H1 (cell line): Measurements from ENCODE around the gene LRG1. TPM values are rescaled to one million over a fixed set of nuclear protein-coding genes. Genes with fewer than 3 reads are reported as not detected.

Experiments
- CTCF ChIA-PET: fragments of 300-600 bp; sonication (Branson Sonifier 250); formaldehyde crosslinking; loops from one replicate; lab custom pipeline; 2021; ENCODE audit not compliant: partially characterized antibody; lab: Charles Lee
- POLR2A ChIA-PET: fragments of 300-600 bp; sonication (Branson Sonifier 250); formaldehyde crosslinking; loops from one replicate; lab custom pipeline; 2021; ENCODE audit warnings: inconsistent platforms; ENCODE audit not compliant: partially characterized antibody; lab: Charles Lee
- DNase-seq, 2 experiments: peaks; one replicate each; pipeline versions ENCODE4 v3.0.0 to v3.0.0-alpha.2; 2010 to 2022; ENCODE audit warnings: low spot score in 2 of 2, low read depth in 1 of 2, mixed read lengths in 1 of 2
- FAIRE-seq: peaks from 2 replicates; lab custom pipeline; 2011; peaks lifted over from hg19 to GRCh38; lab: Jason Lieb, UNC
- H2AFZ ChIP-seq: 2 replicates; pipeline ENCODE4 v1.8.1; 2012; ENCODE audit warnings: low read length, inconsistent platforms
- H2AK5ac ChIP-seq: 2 replicates; pipeline ENCODE4 v1.6.1; 2013; ENCODE audit warnings: low read depth, low read length
- H2BK120ac ChIP-seq: replicated peaks from 2 replicates; pipeline ENCODE3; 2013; ENCODE audit warnings: low read depth, low read length, inconsistent platforms
- H2BK12ac ChIP-seq: 2 replicates; pipeline ENCODE4 v1.6.1; 2013; ENCODE audit warnings: low read depth, low read length
- H2BK15ac ChIP-seq: 2 replicates; pipeline ENCODE4 v1.6.1; 2013; ENCODE audit warnings: low read length
- H2BK20ac ChIP-seq: 2 replicates; pipeline ENCODE4 v1.6.1; 2013; ENCODE audit warnings: low read length
- H2BK5ac ChIP-seq: 2 replicates; pipeline ENCODE4 v1.6.1; 2013; ENCODE audit warnings: low read depth, low read length
- H3K14ac ChIP-seq: 2 replicates; pipeline ENCODE4 v1.6.1; 2013; ENCODE audit warnings: inconsistent platforms; ENCODE audit not compliant: insufficient read length
- H3K18ac ChIP-seq: 2 replicates; pipeline ENCODE4 v1.6.1; 2013; ENCODE audit warnings: low read length; ENCODE audit errors: extremely low read depth
- H3K23ac ChIP-seq: 2 replicates; pipeline ENCODE4 v1.6.1; 2013; ENCODE audit warnings: inconsistent platforms; ENCODE audit not compliant: insufficient read length
- H3K23me2 ChIP-seq: 2 replicates; pipeline ENCODE4 v1.6.1; 2013; ENCODE audit warnings: low read depth, low read length
- H3K27ac ChIP-seq: 2 replicates; pipeline ENCODE4 v1.6.1; 2011; ENCODE audit warnings: low read depth, low read length, inconsistent platforms
- H3K27me3 ChIP-seq, 4 experiments: replicated peaks in 1 of 4; 1 replicate in 1 of 4; 2 replicates in 3 of 4; pipeline versions ENCODE4 v1.6.1 to v1.8.1; 2011 to 2013; ENCODE audit warnings: low read length in 3 of 4, mild to moderate bottlenecking in 3 of 4, inconsistent platforms in 2 of 4, mixed read lengths in 2 of 4, moderate library complexity in 1 of 4; ENCODE audit not compliant: control insufficient read depth in 3 of 4, insufficient read depth in 3 of 4; ENCODE audit errors: extremely low read depth in 1 of 4
- H3K36me3 ChIP-seq, 4 experiments: 2 replicates each; pipeline versions ENCODE4 v1.6.1 to v1.8.1; 2011 to 2013; ENCODE audit warnings: mild to moderate bottlenecking in 4 of 4, low read length in 3 of 4, moderate library complexity in 2 of 4, control low read depth in 1 of 4, inconsistent platforms in 1 of 4; ENCODE audit not compliant: insufficient read depth in 4 of 4, control insufficient read depth in 2 of 4
- H3K4ac ChIP-seq: replicated peaks from 2 replicates; pipeline ENCODE3; 2013; ENCODE audit warnings: low read length, low read depth, mixed read lengths, inconsistent platforms; ENCODE audit not compliant: insufficient read length
- H3K4me1 ChIP-seq, 4 experiments: replicated peaks in 1 of 4; 1 replicate in 1 of 4; 2 replicates in 3 of 4; pipeline versions ENCODE4 v1.6.1 to v1.8.1; 2011 to 2013; ENCODE audit warnings: low read length in 3 of 4, inconsistent platforms in 2 of 4, mixed read lengths in 1 of 4; ENCODE audit not compliant: insufficient read depth in 4 of 4, control insufficient read depth in 3 of 4
- H3K4me2 ChIP-seq, 2 experiments: 2 replicates each; pipeline versions ENCODE4 v1.6.1 to v1.8.1; 2011 to 2013; ENCODE audit warnings: low read depth in 2 of 2, low read length in 2 of 2, control low read depth in 1 of 2, inconsistent platforms in 1 of 2, mild to moderate bottlenecking in 1 of 2; ENCODE audit not compliant: insufficient read depth in 1 of 2
- H3K4me3 ChIP-seq, 4 experiments: fragments of 200-600, 300-600 bp in 1 of 4; sonication (generic), shearing (Covaris generic), sonication (Bioruptor Twin) in 1 of 4; 2 replicates each; pipeline versions ENCODE4 v1.5.1 to v1.8.1; 2011 to 2016; ENCODE audit warnings: low read length in 4 of 4, low read depth in 3 of 4, control low read depth in 2 of 4, inconsistent platforms in 2 of 4, mild to moderate bottlenecking in 2 of 4, mixed read lengths in 1 of 4, moderate library complexity in 1 of 4; ENCODE audit not compliant: insufficient read depth in 2 of 4; ENCODE audit errors: extremely low read depth in 1 of 4
- H3K56ac ChIP-seq: replicated peaks from 2 replicates; pipeline ENCODE3; 2013; ENCODE audit warnings: low read depth, mild to moderate bottlenecking, mixed read lengths, low read length, inconsistent platforms; ENCODE audit not compliant: insufficient read length
- H3K79me1 ChIP-seq: 2 replicates; pipeline ENCODE4 v1.6.1; 2013; ENCODE audit warnings: low read depth, low read length, control low read depth
- H3K79me2 ChIP-seq, 2 experiments: 2 replicates each; pipeline versions ENCODE4 v1.6.1 to v1.8.1; 2012 to 2013; ENCODE audit warnings: low read length in 2 of 2, mild to moderate bottlenecking in 2 of 2, inconsistent platforms in 1 of 2; ENCODE audit not compliant: insufficient read depth in 2 of 2, control insufficient read depth in 1 of 2
- H3K9ac ChIP-seq, 4 experiments: replicated peaks in 1 of 4; 1 replicate in 1 of 4; 2 replicates in 3 of 4; pipeline versions ENCODE4 v1.6.1 to v1.8.1; 2011 to 2013; ENCODE audit warnings: low read depth in 3 of 4, low read length in 3 of 4, control low read depth in 2 of 4, mild to moderate bottlenecking in 2 of 4, moderate library complexity in 2 of 4, inconsistent platforms in 1 of 4; ENCODE audit errors: extremely low read depth in 1 of 4
- H3K9me3 ChIP-seq, 2 experiments: 2 replicates each; pipeline versions ENCODE4 v1.6.1 to v1.8.1; 2012 to 2013; ENCODE audit warnings: mild to moderate bottlenecking in 2 of 2, moderate library complexity in 2 of 2, control low read depth in 1 of 2, inconsistent platforms in 1 of 2, low read depth in 1 of 2, low read length in 1 of 2, mixed read lengths in 1 of 2; ENCODE audit not compliant: insufficient read depth in 2 of 2
- H4K20me1 ChIP-seq, 2 experiments: replicated peaks in 1 of 2; 2 replicates each; pipeline versions ENCODE3 to v1.8.1; 2011 to 2013; ENCODE audit warnings: inconsistent platforms in 2 of 2, low read length in 2 of 2, mild to moderate bottlenecking in 1 of 2; ENCODE audit not compliant: insufficient read depth in 2 of 2, control insufficient read depth in 1 of 2
- H4K5ac ChIP-seq: 2 replicates; pipeline ENCODE4 v1.6.1; 2013; ENCODE audit warnings: low read length, low read depth, mixed read lengths, inconsistent platforms; ENCODE audit not compliant: insufficient read length
- H4K8ac ChIP-seq: 2 replicates; pipeline ENCODE4 v1.8.0; 2013; ENCODE audit warnings: mild to moderate bottlenecking, moderate library complexity, low read length, inconsistent platforms; ENCODE audit not compliant: insufficient read depth; ENCODE audit errors: extremely low read depth
- H4K91ac ChIP-seq: replicated peaks from 2 replicates; pipeline ENCODE3; 2013; ENCODE audit warnings: low read length, mixed read lengths, inconsistent platforms; ENCODE audit not compliant: insufficient read length
- CEBPB ChIP-seq: IDR thresholded peaks from 2 replicates; pipeline ENCODE4 v1.6.1; 2012; ENCODE audit warnings: low read depth, low read length
- CHD1 ChIP-seq: IDR thresholded peaks from 2 replicates; pipeline ENCODE4 v1.6.1; 2012; ENCODE audit warnings: low read depth, low read length, improper control_type of control experiment
- CTBP2 ChIP-seq: IDR thresholded peaks from 2 replicates; pipeline ENCODE4 v1.7.0; 2011; ENCODE audit warnings: borderline replicate concordance, mild to moderate bottlenecking, moderate library complexity, mixed read lengths, low read length; ENCODE audit not compliant: insufficient read depth, insufficient read length
- EZH2 ChIP-seq: fragments of 200-600 bp; sonication (generic); IDR thresholded peaks from 2 replicates; pipeline ENCODE4 v1.7.1; 2012; ENCODE audit warnings: low read depth, mild to moderate bottlenecking, moderate library complexity, low read length, inconsistent platforms; ENCODE audit not compliant: severe bottlenecking
- GABPA ChIP-seq: IDR thresholded peaks from 2 replicates; pipeline ENCODE4 v1.6.1; 2011; ENCODE audit warnings: mild to moderate bottlenecking, low read length, moderate library complexity, borderline replicate concordance; ENCODE audit not compliant: insufficient read depth
- JUN ChIP-seq: IDR thresholded peaks from 2 replicates; pipeline ENCODE4 v1.6.1; 2011; ENCODE audit warnings: low read depth, mild to moderate bottlenecking, improper control_type of control experiment, low read length
- MAFK ChIP-seq: IDR thresholded peaks from 2 replicates; pipeline ENCODE4 v1.6.1; 2012; ENCODE audit warnings: low read depth, mild to moderate bottlenecking, improper control_type of control experiment, low read length
- POLR2AphosphoS5 ChIP-seq: IDR thresholded peaks from 2 replicates; pipeline ENCODE4 v1.6.1; 2011; ENCODE audit warnings: low read depth, low read length
- SAP30 ChIP-seq: fragments of 300-600 bp; sonication (generic); IDR thresholded peaks from 2 replicates; pipeline ENCODE4 v1.7.1; 2012; ENCODE audit warnings: low read length, moderate library complexity, mild to moderate bottlenecking, inconsistent platforms; ENCODE audit not compliant: insufficient read depth, insufficient replicate concordance
- SP2 ChIP-seq: IDR thresholded peaks from 2 replicates; pipeline ENCODE4 v1.6.1; 2012; ENCODE audit warnings: mild to moderate bottlenecking, low read length, inconsistent platforms
- SP4 ChIP-seq: IDR thresholded peaks from 2 replicates; pipeline ENCODE4 v1.6.1; 2012; ENCODE audit warnings: low read length, inconsistent platforms
- TAF7 ChIP-seq: optimal IDR thresholded peaks from 2 replicates; pipeline ENCODE3; 2011; ENCODE audit warnings: low read depth, mild to moderate bottlenecking, inconsistent platforms, low read length, moderate library complexity, borderline replicate concordance
- ZNF274 ChIP-seq: IDR thresholded peaks from 2 replicates; pipeline ENCODE4 v1.7.0; 2012; ENCODE audit warnings: low read length, borderline replicate concordance; ENCODE audit errors: extremely low read depth
- WGBS, 2 experiments: shearing (Covaris generic) in 1 of 2; methylation state at CpG; one replicate each; pipeline versions ENCODE4 v1.1.6 to v1.1.7; 2013 to 2015; ENCODE audit warnings: low lambda C conversion rate in 2 of 2, mixed read lengths in 2 of 2, inconsistent platforms in 1 of 2, low coverage in 1 of 2, missing lambda C conversion rate in 1 of 2; ENCODE audit not compliant: insufficient replicate concordance in 2 of 2, insufficient coverage in 1 of 2, insufficient read length in 1 of 2; ENCODE audit errors: extremely low coverage in 1 of 2, missing lambda C conversion rate in 1 of 2; 5-methylcytosine and 5-hydroxymethylcytosine counted together
- polyA plus RNA-seq, 7 experiments: library from polyadenylated mRNA; depleted of rRNA in 3 of 7; stranded (reverse) in 5 of 7; unstranded in 2 of 7; fragments of >200 nt in 5 of 7; fragments of 200-250 nt in 2 of 7; gene quantifications; 1 replicate in 5 of 7; 2 replicates in 1 of 7; 4 replicates in 1 of 7; pipeline versions ENCODE4 v1.2.1 to v1.2.3, GENCODE V29; 2011 to 2013; ENCODE audit warnings: missing spikeins in 2 of 7, mixed read lengths in 2 of 7
- total RNA-seq: library from RNA; stranded (reverse); fragmentation: NEBNext Ultra II Directional; extraction: Animal tissue kit (Norgen Biotek cat#: 25700); gene quantifications from 2 replicates; pipeline ENCODE4 v1.2.1, GENCODE V29; 2021

The LRG1 gene
- total and polyA plus RNA-seq, 2 of the 8 experiments (the other 6 are each of a cell fraction or from before 2014, with no cell fraction given): 0.48 to 0.79 TPM

DNA sequence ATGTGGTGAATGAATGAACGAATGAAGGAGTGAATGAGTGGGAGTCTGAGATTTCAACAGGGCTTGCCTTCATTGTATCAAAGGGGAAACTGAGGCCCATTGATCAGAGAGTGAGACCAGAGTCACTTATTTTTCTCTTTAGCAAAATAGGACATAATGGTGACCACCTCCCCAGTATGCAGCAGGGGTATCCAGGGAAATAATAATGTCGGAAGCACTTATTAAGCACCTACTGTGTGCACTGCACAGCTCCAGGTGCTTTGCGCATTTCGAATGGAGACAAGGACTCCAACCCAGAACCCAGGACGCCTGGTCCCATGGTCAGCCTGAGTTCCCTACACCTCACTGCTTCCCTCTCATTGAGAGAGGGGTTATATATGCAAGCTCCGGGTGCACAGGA lies 46.4 kb upstream of the LRG1 start:
- Histone ChIP-seq H3K23ac (no peak overlapping the region), H3K79me2 (no peaks in the 10 kb centered on the region), H3K4me2 (no peak overlapping the region), H3K9ac (no peak overlapping the region; a peak in 1 of 7 replicates), H4K8ac (no peak overlapping the region), H2BK12ac (0 out of 2 replicates have a peak overlapping the region, but pooled peaks have one; percentile 68), H2AFZ (no peak overlapping the region), H2AK5ac (no peak overlapping the region), H4K5ac (no peak overlapping the region), H2BK20ac (peak overlapping the region; percentile 61; the same call in 1 of the 2 replicates), H3K4me3 (no peak overlapping the region), H3K4ac (no peak overlapping the region), H3K56ac (no peak overlapping the region), H3K36me3 (no peaks in the 10 kb centered on the region), H2BK120ac (no peak overlapping the region), H4K20me1 (peaks cover 0 to 2% of the 10 kb centered on the region in 2 experiments), H2BK5ac (no peak overlapping the region), H3K18ac (no peak overlapping the region), H4K91ac (no peak overlapping the region), H3K23me2 (peaks cover 3% of the 10 kb centered on the region), H3K9me3 (no peaks in the 10 kb centered on the region), H3K27me3 (peaks cover 0 to 12% (median 8%) of the 10 kb centered on the region in 4 experiments; a peak in 4 of 7 replicates), H3K4me1 (peaks cover 0 to 8% (median 5%) of the 10 kb centered on the region in 4 experiments; a peak in 6 of 7 replicates), H3K14ac (no peak overlapping the region), H3K79me1 (no peaks in the 10 kb centered on the region), H2BK15ac (peak overlapping the region; percentile 29)
- FAIRE-seq (no peak), DNase-seq (no peak)
- 87% methylated on average over 6 of the region's 6 CpGs; no CpG with 5 or more reads in 1 of the 2 experiments for WGBS, 2 experiments
- POLR2A ChIA-PET: interaction anchor here (0.6 to 4.1 kb wide), 5 partner anchors 11 to 51 kb away, joined by 3 to 19 read pairs (median 4); no protein-coding TSS in a partner anchor
- TF ChIP-seq CEBPB: no peak
- no peak for TF ChIP-seq SP4
- no peak for TF ChIP-seq JUN
- no peak for TF ChIP-seq CHD1
- no peak for TF ChIP-seq ZNF274
- no peak for TF ChIP-seq SAP30
- no peak for TF ChIP-seq SP2
- no peak for TF ChIP-seq POLR2AphosphoS5
- TF ChIP-seq MAFK: no peak
- no peak for TF ChIP-seq TAF7
- no peak for TF ChIP-seq CTBP2
- TF ChIP-seq EZH2: no peak
- TF ChIP-seq GABPA: no peak
- TF ChIP-seq, all 59 proteins: peak for 0
- no peak overlapping the region for H3K27ac ChIP-seq
- CTCF ChIA-PET: interaction anchor here (1.0 to 8.6 kb wide), 11 partner anchors 9 to 69 kb away, joined by 3 to 49 read pairs (median 8); no protein-coding TSS in a partner anchor
